ENCODE measurements around the gene IFT25. TPM values are rescaled to one million over a fixed set of nuclear protein-coding genes. Genes with fewer than 3 reads are reported as not detected.

The IFT25 gene
- total and polyA plus RNA-seq, 2 experiments from 2014 or later: 27.4 to 69.0 TPM

DNA sequence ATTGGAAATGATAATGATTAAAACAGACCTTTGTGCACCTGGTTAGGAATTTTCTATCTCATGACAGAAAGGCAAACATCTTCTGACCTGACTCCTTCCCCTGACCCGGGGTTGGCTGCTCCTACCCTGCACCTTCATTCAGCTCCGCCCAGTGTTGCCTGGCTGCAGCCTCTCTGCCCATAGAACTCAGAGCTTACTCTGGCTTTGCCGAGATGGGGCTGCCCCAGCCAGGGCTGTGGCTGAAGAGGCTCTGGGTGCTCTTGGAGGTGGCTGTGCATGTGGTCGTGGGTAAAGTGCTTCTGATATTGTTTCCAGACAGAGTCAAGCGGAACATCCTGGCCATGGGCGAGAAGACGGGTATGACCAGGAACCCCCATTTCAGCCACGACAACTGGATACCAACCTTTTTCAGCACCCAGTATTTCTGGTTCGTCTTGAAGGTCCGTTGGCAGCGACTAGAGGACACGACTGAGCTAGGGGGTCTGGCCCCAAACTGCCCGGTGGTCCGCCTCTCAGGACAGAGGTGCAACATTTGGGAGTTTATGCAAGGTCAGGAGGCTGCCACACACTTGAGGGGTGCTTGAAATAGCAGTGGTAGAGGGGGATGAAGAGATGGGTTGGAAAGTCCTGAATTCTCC lies 51.4 kb downstream of the IFT25 start, which contains the start of gene DIO1:
Gene DIO1 (plus strand): TSS at position 189 of the 638 bp plus-strand sequence. CDS start 24 bp downstream, at position 213.
- Histone ChIP-seq H3K4me1 (ENCODE audit: insufficient read depth) (peaks cover 27% of the 10 kb centered on the region), H3K9me3 (ENCODE audit: low read depth) (no peaks in the 10 kb centered on the region), H3K27ac (no peak within 1 kb of the TSS), H3K79me2 (no peaks in the 10 kb centered on the region), H3K9me2 (replicated peaks; ENCODE audit: insufficient read depth) (no peaks in the 10 kb centered on the region), H2AFZ (no peak within 1 kb of the TSS), H3K36me3 (replicated peaks; ENCODE audit: insufficient read depth, low read depth) (no peaks in the 10 kb centered on the region), H3K27me3 (no peaks in the 10 kb centered on the region), H3K4me3 (no peak within 1 kb of the TSS), H4K20me1 (ENCODE audit: insufficient read depth, poor library complexity, severe bottlenecking) (no peaks in the 10 kb centered on the region), H3K4me2 (peak within 1 kb of the TSS; percentile 50)
- 77% methylated on average over 14 of the region's 14 CpGs for WGBS (ENCODE audit: low lambda C conversion rate, missing lambda C conversion rate)
- TF ChIP-seq EZH2phosphoT487 (IDR thresholded peaks at IDR 0.05; ENCODE audit: low read depth, severe bottlenecking, unreplicated experiment) (no peak), EZH2 (IDR thresholded peaks at IDR 0.05; ENCODE audit: borderline replicate concordance) (no peak)
- TF ChIP-seq, protein P1, sequence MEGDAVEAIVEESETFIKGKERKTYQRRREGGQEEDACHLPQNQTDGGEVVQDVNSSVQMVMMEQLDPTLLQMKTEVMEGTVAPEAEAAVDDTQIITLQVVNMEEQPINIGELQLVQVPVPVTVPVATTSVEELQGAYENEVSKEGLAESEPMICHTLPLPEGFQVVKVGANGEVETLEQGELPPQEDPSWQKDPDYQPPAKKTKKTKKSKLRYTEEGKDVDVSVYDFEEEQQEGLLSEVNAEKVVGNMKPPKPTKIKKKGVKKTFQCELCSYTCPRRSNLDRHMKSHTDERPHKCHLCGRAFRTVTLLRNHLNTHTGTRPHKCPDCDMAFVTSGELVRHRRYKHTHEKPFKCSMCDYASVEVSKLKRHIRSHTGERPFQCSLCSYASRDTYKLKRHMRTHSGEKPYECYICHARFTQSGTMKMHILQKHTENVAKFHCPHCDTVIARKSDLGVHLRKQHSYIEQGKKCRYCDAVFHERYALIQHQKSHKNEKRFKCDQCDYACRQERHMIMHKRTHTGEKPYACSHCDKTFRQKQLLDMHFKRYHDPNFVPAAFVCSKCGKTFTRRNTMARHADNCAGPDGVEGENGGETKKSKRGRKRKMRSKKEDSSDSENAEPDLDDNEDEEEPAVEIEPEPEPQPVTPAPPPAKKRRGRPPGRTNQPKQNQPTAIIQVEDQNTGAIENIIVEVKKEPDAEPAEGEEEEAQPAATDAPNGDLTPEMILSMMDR (IDR thresholded peaks at IDR 0.05; ENCODE audit: poor library complexity): no peak
- peak; percentile 57 for DNase-seq (ENCODE audit: low spot score)

GRCh38 chr1:53892911-53893310 lies 52.6 kb downstream of the IFT25 start:
- 82% methylated on average over 5 of the region's 5 CpGs for WGBS (ENCODE audit: low lambda C conversion rate, missing lambda C conversion rate)
- no peak for DNase-seq (ENCODE audit: low spot score)
- Histone ChIP-seq H3K4me3 (no peak overlapping the region), H3K27ac (no peak overlapping the region), H4K20me1 (ENCODE audit: insufficient read depth, poor library complexity, severe bottlenecking) (no peaks in the 10 kb centered on the region), H3K79me2 (no peaks in the 10 kb centered on the region), H3K36me3 (replicated peaks; ENCODE audit: insufficient read depth, low read depth) (no peaks in the 10 kb centered on the region), H3K27me3 (no peaks in the 10 kb centered on the region), H3K9me3 (ENCODE audit: low read depth) (no peaks in the 10 kb centered on the region), H3K4me1 (ENCODE audit: insufficient read depth) (peaks cover 24% of the 10 kb centered on the region), H2AFZ (no peak overlapping the region), H3K9me2 (replicated peaks; ENCODE audit: insufficient read depth) (no peaks in the 10 kb centered on the region), H3K4me2 (no peak overlapping the region)
- TF ChIP-seq EZH2 (IDR thresholded peaks at IDR 0.05; ENCODE audit: borderline replicate concordance) (no peak), EZH2phosphoT487 (IDR thresholded peaks at IDR 0.05; ENCODE audit: low read depth, severe bottlenecking, unreplicated experiment) (no peak)
- TF ChIP-seq, protein P1 (IDR thresholded peaks at IDR 0.05; ENCODE audit: poor library complexity): no peak

DNA sequence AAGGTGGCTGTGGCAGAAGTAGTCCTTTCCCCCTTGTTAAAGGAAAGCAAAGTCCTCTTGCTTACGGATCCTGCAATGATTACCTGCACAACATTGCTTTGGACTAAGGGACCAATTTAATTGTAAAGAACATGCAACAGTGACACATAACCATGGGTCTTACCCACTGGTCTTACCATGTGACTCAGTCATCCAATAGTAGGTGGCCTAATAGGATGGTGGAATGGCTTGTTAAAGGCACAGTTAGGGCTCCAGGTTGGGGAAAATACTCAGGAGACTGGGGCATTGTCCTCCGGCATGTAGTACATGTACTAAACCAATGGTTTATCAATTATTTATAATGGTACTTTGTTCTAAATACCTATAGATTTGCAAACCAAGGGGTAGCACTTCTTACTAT lies 53.8 kb downstream of the IFT25 start:
- TF ChIP-seq EZH2phosphoT487 (IDR thresholded peaks at IDR 0.05; ENCODE audit: low read depth, severe bottlenecking, unreplicated experiment): no peak
- TF ChIP-seq EZH2 (IDR thresholded peaks at IDR 0.05; ENCODE audit: borderline replicate concordance): no peak
- TF ChIP-seq, protein P1 (IDR thresholded peaks at IDR 0.05; ENCODE audit: poor library complexity): no peak

More for the DNA sequence above, 53.8 kb downstream of the IFT25 start:
- Histone ChIP-seq H2AFZ (no peak overlapping the region), H3K9me2 (replicated peaks; ENCODE audit: insufficient read depth) (no peaks in the 10 kb centered on the region), H4K20me1 (ENCODE audit: insufficient read depth, poor library complexity, severe bottlenecking) (no peaks in the 10 kb centered on the region), H3K4me3 (no peak overlapping the region), H3K9me3 (ENCODE audit: low read depth) (no peaks in the 10 kb centered on the region), H3K27me3 (no peaks in the 10 kb centered on the region), H3K27ac (no peak overlapping the region), H3K4me2 (no peak overlapping the region), H3K36me3 (replicated peaks; ENCODE audit: insufficient read depth, low read depth) (no peaks in the 10 kb centered on the region), H3K79me2 (no peaks in the 10 kb centered on the region), H3K4me1 (ENCODE audit: insufficient read depth) (peaks cover 15% of the 10 kb centered on the region)
- no peak for DNase-seq (ENCODE audit: low spot score)
- 88% methylated on average over 2 of the region's 2 CpGs for WGBS (ENCODE audit: low lambda C conversion rate, missing lambda C conversion rate)
